NCI-H2029 (cell line): Measurements from ENCODE around the gene SIRT2.

Source experiments
- DNase-seq: peaks from one replicate; lab custom pipeline; 2025; lab: John Stamatoyannopoulos, UW

Gene SIRT2

DNA sequence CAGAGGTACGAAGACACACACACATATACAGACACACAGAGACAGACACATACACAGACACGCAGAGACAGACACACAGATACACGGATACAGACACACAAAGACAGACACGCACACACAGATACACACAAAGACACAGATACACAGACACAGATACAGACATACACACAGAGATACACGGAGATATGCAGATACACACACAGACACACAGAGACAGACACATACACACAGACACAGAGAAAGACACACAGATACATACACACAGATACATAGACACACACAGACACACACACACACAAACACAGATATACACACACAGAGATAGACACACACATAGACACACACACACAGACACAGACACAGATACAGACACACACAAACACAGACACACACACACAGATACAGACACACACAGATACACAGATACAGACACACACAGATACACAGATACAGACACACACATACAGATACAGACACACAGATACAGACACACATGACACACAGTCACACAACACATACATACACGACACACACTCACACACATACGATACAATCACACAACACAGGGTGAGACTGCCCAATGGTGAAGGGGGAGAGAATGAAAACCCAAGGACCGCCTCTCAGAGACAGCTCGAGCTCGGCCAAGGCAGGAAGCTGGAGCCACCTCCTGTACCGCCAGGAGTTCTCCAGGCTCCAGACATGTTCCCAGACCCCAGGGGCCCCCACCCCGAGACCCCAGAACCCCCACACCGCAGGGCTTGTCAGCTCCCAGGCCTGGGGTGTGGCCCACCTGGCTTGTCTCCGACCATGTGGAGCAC lies 21.4 kb upstream of the SIRT2 start:
- no peak for DNase-seq

DNA sequence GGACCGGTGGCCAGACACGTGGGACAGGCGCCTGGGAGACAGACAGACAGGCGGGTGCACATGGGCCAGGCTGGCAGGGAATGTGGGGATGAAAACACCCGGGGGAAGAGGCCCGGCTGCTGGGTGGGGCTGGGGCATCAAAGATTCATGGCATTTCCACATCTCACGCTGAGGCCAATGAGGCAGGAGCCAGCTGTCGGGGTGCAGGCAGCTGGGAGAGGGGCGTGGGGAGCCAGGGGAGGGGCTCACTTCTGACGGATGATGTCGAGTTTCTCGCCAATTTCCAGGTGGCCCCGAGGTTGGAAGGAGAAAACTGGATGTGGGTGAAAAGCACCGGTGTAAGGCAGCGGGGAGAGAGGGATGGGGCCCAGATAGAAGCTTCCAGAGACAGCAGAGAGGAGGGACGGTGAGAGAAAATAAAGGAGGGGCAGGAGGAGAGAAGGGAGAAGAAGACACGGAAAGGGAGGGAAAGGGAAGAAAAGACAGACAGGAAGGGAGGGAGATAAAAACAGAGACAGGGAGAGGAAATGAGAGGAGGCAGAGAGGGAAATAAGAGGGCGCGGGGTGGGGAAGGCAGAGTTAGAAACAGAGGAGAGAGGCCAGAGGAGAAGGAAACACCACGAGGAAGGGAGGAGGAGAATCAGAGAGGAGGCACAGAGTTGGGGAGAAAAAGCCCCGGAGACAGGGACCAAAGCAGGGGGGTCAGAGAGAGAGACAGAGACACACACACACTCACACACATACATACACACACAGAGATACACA lies 20.6 kb upstream of the SIRT2 start:
- no peak for DNase-seq

DNA sequence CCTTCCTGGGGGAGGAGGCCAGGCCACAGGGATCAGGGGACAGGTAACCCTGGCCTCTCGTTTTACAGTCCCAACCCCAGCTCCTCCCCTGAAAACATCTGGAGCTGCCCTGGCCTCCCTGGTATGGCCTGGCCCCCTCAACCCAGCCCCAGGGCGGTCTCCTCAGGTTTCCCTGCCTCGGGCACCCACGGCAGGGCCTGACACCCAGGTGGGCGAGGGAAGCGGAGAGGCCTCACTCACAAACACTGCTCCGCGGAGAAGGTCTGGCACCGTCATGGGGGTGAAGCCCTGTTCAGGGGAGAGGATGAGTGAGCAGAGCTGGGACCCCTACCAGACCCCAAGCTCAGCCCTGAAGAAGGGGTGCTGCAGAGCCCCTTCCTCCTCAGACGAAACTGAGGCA lies 19.1 kb upstream of the SIRT2 start:
- DNase-seq: no peak

DNA sequence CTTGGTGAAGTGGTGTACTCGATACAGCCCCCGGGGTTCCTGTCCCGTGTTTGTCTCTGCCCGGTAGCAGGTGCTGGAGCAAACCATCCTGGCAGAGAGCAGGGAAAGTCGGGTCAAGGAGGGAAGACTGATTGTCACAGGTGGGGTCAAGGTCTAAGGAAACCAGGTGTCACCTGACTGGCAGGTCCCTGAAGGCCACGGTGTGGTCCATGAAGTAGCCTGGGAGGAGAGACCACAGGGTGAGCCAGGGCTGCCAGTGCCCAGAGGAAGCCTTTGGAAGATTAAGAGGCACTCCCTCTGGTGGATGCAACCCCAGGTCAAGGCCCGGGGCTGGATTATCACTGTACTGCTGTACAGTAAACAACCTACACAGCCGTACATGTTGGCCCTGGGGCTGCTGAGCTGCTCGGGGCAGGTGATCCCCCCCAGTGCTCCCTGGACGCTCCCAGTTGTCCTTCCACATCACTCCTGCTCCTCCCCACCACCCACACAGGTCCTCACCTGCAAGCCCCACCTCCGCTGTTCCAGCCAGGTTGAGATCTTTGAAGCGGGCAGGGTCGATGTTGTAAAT lies 18.6 kb upstream of the SIRT2 start:
- no peak for DNase-seq

DNA sequence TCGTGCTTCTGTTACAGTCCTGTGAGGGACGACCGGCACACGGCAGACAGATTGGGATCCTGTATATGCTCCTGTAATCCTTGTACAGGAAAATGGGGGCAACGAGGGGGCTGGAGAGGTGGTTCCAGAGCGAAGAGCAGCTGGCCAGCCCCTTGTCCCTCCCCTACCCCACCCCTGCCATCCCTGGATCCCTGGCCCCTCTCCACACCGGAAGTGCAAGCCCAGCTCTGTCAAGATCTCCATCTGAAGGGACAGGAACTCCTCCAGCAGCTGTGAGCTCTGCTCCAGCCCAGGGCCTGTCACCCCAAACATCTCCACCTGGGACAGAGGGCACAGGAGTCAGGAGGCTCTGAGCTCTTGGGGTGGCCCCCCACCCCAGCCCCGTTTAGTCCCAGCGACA lies 18.1 kb upstream of the SIRT2 start:
- no peak for DNase-seq

DNA sequence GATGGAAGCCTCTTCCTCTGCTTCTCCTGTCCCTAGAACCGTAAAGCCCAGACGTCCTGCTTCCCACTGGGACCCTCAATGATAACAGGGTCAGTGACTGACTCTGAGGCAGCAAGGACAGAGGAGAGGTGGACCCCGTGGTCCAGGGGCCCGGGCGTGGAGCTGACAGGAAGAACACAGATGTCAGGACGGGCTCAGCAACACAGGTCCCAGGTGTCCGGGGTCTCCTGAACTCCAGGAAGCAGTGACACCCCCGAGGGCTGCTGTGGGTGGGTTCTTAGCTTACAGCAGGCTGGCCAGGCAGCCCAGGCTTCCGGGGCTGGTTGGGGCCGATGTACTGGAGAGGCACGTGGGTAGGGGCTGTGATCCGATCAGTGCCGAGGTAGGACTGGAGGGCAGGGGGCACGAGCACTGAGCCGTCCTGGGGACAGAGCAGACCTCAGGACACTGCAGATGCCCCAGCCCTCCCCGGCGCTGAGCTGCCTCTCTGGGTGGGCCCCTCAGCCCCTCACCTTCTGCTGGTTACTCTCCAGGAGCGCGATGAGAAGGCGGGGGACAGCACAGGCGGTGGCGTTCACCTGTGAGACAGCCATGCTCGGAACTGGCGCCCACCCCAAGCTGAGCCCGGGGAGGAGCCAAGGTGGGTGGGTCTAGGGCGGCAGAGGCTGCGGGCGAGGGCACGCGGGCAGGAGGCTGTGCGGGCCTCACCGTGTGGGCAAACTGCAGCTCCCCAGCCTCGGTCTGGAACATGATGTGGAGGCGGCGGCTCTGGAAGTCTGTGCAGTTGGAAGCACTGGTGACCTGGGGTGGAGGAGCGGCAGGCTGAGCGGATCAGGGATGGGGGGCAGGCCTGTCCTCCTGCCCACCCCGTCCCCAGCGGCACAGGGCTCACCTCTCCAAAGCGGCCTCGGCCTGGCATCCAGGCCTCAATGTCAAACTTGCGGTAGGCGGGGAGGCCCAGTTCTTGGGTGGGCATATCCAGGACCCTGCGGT lies 16.2 kb upstream of the SIRT2 start:
- DNase-seq: no peak

DNA sequence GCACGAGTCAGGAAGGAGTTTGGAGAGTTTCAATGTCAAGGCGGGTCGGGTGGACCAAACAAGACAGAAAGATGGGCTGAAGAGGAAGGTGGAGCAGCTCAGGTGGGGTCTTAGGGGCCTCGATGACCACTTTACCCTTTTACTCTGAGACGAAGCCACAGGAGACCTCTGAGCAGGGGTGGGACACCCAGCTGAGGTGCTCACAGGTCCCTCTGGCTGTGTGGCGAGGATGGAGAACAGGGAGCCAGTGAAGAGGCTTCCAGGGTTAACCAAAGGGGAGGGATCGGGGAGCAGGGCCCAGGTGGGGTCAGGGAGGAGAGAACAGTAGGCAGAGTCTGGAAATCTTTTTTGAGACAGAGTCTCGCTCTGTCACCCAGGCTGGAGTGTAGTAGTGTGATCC lies 14.5 kb upstream of the SIRT2 start:
- no peak for DNase-seq

DNA sequence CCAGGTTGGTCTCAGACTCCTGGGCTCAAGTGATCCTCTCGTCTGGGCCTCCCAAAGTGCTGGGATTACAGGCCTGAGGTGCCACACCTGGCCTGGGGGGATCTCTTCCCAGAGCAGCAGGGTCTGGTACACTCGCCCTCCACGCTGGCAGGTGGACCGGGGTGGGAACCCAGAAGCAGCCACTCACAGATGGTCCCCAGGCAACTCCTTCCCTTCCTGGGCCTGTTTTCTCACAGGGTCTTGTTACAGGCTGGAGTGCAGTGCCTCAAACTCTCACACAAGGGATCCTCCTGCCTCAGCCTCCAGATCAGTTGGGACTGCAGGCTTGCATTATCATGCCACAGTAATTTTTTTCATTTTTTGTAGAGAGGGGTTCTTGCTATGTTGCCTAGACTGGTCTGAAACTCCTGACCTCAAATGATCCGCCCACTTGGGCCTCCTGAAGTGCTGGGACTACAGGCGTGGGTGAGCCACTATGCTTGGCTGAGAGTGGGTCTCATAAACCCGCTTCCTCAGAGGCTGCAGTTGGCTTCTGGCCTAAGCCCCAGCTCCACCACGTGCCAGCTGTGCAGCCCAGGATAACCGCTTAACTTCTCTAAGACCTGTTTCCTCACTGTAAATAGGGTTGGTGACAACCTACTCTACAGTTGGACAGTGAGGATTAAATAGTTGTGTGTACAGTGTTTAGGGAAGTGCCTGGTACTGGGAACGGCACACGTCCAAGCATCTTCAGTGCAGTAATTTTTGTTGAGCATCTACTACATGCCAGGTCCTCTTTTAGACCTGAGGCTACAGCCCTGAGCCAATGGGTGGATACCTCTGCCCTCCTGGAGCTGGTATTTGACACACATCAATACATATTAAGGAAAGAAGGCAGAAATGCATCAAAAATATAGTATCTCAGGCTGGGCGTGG lies 13.4 kb upstream of the SIRT2 start:
- DNase-seq: no peak

DNA sequence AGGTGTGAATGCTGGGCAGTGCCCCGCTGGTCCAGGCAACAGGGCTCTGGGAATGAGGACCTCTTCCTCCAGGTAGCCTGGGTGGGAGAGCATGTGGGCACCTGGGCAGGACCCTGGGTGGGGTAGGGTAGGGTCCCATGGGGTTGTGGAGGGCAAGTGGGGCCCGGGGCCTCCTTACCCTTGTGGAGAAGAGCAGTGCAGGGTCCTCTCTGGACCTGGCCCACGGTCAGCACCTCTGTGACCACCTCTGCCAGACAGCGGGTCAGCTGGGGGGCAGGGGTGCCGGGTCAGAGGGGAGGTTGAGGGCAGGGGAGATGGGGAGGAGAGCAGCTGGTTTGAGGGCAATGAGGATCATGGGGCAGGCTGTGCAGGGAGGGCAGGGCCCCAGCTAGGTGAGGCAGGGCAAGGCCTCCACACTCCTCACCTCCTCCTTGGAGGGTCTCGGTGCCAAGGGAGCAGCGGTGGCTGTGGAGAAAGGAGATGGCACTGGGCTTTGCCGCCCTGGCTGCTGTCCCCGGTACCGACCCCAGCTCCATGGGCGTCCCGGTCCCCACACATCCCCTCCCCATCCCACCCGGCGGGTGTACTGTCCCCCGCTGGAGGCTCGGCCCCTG lies 12.1 kb upstream of the SIRT2 start:
- no peak for DNase-seq

DNA sequence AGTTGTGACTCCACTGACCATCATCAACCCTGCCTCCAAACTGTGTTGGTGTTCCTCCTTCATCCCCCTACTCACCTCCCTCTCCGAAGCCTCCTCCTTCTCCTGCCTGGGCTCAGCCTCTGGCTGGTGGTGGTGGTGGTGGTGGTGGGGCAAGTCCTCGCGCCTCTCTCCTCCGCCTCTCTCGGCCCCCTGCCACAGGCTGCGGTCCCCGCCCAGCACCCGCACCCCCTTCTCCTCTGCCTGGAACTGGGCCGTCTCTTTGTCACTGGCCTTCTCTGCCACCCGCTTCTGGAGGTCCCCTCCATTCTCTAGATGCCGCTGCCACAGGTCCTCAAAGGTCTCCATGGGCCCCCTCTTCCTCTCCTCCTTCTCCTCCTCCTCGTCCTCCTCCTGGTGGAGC lies 11.1 kb upstream of the SIRT2 start:
- no peak for DNase-seq

DNA sequence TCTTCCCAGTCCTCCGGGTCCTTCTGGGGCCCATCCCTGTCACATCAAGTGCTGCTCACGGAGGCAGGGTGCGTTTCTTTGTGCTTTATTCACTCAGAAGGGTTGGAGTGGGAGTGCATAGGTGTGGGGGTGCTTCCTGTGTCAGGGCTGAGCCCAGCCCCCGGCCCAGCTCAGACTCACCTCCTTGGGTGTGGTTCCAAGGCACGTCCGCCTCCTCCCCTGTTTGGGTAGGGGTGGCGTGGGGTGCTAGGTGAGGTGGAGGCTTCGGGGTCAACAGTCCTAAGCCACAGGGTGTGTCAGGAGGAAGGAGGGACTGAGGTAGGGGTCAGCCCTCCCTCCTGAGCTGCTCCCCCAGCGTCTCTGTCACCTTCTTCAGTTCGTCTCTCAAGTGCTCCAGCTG lies 9.5 kb upstream of the SIRT2 start:
- no peak for DNase-seq

DNA sequence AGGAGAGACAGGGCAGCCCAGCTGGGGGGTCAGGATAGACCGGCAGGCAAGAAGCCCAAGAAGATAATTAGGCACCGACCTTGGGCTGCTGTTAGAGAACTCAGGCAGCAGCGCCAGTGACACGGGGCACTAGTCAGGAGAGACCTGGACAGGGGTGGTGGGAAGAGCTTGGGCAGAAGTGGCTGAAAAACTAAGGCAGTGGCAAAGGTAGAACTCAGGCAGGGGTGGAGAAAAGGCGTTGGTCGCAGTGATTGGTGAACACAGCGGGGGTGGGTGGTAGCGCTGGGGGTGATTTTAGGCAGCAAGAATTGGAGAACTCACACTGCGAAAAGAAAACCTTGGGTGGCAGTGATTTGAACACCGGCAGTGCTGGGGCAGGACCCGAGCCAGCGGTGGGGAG lies 8.3 kb upstream of the SIRT2 start:
- DNase-seq: no peak

DNA sequence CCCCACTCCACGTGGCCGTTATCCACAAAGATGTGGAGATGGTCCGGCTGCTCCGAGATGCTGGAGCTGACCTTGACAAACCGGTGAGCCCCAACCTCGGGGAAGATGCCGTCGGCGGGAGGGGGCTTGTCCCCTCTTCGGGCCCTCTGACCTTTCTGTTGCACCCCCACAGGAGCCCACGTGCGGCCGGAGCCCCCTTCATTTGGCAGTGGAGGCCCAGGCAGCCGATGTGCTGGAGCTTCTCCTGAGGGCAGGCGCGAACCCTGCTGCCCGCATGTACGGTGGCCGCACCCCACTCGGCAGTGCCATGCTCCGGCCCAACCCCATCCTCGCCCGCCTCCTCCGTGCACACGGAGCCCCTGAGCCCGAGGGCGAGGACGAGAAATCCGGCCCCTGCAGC lies 7.8 kb upstream of the SIRT2 start:
- no peak for DNase-seq

DNA sequence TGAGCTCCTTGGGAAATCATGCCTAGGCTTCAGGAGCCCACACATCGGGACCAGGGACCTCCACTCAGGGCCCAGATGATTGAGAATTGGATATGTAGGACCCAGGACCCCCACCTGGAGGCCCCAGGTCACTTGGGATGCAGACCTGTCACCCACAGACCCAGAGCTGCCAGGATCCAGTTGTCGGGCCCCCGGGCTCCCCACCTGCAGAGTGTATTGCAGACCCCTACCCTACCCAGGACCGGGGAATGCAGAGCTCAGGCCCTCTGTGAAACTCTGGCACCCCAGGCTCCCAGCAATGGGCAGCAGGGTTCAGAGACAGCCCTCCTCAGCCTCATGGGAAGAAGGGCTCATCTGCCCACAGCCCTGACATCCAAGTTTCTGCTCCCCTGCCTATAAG lies 6.2 kb upstream of the SIRT2 start:
- no peak for DNase-seq

DNA sequence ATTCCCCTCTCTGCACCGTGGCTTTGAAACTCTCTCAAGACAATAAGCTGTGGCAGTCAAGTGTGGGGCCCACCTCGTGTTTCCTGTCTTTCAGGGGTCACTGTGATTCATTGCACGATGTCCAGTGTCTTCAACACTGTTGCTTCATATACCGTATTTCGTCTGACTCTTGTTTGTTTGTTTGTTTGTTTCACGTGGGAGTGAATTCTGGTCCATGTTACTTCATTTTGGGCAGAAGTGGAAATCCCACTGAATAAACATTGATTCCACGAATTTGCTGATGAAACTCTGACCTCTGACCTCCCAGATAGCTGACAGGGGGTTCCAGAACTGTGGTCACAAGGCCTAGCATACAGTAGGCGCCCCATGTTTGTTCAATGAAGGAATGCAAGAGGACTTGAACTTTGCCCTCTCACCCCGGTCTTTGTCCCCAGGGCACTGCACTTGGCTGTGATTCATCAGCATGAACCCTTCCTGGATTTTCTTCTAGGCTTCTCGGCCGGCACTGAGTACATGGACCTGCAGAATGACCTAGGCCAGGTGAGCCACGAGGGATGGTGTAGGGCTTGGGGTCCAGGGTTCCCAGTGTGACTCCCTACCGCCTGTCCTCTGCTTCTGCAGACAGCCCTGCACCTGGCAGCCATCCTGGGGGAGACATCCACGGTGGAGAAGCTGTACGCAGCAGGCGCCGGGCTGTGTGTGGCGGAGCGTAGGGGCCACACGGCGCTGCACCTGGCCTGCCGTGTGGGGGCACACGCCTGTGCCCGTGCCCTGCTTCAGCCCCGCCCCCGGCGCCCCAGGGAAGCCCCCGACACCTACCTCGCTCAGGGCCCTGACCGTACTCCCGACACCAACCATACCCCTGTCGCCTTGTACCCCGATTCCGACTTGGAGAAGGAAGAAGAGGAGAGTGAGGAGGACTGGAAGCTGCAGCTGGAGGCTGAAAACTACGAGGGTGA lies 5.4 kb upstream of the SIRT2 start:
- no peak for DNase-seq

DNA sequence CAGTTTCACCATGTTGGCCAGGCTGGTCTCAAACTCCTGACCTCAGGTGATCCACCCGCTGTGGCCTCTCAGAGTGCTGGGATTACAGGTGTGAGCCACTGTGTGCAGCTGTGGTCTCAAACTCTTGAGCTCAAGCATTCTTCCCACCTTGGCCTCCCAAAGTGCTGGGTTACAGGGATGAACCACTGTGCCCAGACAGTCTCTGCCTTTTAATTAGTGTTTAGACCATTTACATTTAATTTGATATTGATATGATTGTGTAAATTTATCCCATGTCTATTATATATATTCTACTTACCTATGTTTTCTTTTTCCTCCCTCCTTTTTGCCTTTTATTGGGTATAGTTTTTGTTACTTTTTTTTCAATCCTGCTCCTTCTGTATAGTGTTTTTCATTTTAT lies 2.3 kb upstream of the SIRT2 start:
- DNase-seq: no peak

DNA sequence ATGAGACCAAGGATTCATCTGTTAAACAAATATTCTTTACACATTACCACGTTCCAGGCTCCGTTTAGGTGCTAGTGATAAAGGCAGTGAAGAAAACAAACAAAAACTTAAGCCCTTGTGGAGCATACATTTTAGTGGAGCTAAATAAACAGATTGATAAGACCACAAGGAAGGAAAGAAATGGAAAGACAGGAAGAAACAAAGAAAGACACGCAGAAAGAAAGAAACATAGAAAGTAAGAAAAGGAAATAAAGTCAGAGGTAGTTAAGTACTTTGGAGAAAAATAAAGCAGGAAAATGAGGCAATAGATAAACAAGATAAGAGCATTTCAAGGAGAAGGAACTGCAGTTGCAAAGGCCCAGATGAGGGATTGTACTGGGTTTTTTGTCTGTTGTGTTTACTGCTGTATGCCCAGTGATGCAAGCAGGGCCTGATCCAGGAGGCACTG lies 1.3 kb upstream of the SIRT2 start:
- no peak for DNase-seq

DNA sequence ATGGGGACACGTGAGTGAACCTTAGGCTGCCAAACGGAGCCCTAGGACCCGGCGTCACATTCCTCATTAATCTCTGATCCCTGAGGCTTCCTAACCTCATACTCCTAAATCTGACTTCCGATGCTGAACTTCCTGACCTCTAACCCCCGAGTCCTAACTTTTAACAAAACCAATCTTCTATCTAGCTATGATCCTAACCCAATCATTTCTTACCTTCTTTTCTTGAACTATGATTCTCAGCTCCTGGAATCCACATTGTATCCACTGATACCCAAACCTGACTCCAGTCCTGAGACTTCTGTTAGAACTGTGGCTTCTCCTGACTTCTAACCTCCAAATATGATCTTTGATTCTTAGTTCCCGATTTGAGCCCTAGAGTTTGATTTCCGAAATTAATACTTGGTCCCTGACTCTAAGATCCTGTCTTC lies 798 bp upstream of the SIRT2 start:
- no peak for DNase-seq

DNA sequence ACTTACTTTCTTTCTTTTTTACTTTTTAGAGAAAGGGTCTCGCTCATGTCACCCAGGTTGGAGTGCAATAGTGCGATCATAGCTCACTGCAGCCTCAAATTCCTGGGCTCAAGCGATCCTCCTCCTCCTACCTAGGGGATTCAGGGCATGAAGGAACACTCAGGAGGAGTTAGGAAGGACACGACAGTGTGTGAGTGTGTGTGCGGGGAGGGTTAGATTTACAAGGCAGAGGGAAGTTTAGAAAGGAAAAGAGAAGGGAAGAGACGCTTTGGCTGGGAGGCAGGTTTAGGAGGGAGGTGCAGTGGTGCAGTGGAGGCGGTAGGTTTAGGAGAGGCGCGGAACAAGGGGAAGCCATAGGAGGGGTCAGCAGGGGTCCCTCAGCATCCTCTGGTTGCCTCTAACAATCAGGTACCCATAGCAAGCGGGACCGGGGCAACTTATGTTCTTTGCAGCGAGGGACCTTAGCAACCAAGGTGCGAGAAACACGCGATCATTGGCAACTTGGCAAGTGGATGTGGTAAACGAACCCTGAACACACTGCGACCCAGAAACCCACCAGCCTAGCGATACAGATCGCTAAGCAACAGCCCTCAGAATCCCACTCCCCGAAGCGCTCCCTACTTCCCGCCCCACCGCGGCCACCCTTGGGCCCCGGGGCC lies 501 bp downstream of the SIRT2 start:
- no peak for DNase-seq
